Rectal smooth muscle tissue (tissue), 1 donor: Measurements from ENCODE around the gene ZSCAN5A.
"Not testable (repeated sequence)": the region's sequence is repeated elsewhere in the genome, so short reads cannot be mapped to it uniquely, and the experiment has no call there.

ENCODE experiments used
- H3K27ac ChIP-seq: one replicate; pipeline ENCODE4 v1.7.0; 2013; ENCODE audit warnings: low read depth, low read length, inconsistent platforms
- H3K27me3 ChIP-seq: one replicate; pipeline ENCODE4 v1.7.0; 2013; ENCODE audit warnings: low read length; ENCODE audit not compliant: control insufficient read depth, insufficient read depth
- H3K36me3 ChIP-seq: one replicate; pipeline ENCODE4 v1.7.0; 2013; ENCODE audit warnings: low read length; ENCODE audit not compliant: control insufficient read depth, insufficient read depth
- H3K4me1 ChIP-seq: one replicate; pipeline ENCODE4 v1.7.0; 2013; ENCODE audit warnings: low read length; ENCODE audit not compliant: control insufficient read depth, insufficient read depth
- H3K4me3 ChIP-seq: one replicate; pipeline ENCODE4 v1.7.0; 2013; ENCODE audit warnings: low read length
- H3K9ac ChIP-seq: one replicate; pipeline ENCODE4 v1.7.0; 2013; ENCODE audit warnings: low read length

ZSCAN5A gene

DNA sequence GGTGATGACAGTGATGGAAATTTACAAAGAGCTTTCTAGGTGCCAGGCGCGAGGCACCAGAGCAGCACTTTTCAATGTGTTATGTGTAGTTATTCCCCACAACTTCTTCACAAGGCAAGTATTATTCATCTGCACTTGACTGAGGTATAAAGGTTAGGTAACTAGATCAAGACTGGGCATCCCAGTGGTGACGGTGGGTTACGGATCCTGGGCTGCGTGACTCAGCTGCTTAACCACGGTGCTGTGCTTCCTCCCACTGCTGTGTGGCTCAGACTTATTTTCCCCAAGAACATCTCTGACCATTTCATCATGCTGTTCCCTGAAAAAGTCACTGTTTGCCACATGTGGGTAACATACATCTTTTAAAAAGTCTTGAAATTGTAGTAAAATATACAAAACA is 22.8 kb downstream of the ZSCAN5A start:
- Histone ChIP-seq H3K4me3 (no peak overlapping the region), H3K4me1 (no peaks in the 10 kb centered on the region), H3K27ac (no peak overlapping the region), H3K36me3 (no peaks in the 10 kb centered on the region), H3K27me3 (no peaks in the 10 kb centered on the region), H3K9ac (no peak overlapping the region)

DNA sequence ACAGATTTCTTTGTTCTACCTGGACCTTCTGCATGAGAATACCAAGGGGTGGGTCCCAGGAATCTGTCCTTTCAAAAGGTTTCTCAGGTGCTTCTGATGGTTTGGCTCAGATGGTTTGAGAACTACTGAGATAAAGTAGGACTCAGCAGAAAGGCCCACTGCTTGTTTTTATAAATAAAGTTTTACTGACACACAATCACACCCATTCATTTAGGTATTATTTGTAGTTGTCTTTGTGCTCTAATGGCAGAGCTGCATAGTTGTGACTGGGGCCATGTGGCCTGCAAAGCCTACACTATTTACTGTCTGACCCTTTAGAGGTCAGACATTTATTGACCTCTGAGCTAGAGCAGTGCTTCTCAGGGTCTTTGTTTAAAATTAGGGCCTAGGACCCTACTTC is 24.5 kb downstream of the ZSCAN5A start:
- Histone ChIP-seq H3K9ac (no peak overlapping the region), H3K4me3 (no peak overlapping the region), H3K36me3 (no peaks in the 10 kb centered on the region), H3K27me3 (no peaks in the 10 kb centered on the region), H3K27ac (no peak overlapping the region), H3K4me1 (no peaks in the 10 kb centered on the region)

DNA sequence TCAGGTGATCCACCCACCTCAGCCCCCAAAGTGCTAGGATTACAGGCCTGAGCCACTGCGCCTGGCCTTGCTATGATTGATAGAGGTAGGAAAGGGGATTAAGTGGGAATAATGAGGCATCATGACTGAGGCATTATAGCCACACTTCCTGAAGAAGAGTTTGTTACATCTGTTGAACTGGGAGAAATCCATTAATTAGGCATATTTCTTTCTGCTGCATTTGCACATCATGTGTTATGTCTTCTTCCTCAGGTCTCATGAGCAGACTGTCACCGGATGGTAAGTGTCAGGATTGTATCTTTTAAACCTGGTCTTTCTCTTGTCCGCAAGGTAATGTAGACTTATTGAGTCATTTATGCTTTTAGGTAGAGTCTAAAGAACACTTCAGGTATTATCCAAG is 29.9 kb downstream of the ZSCAN5A start:
- Histone ChIP-seq H3K27ac (no peak overlapping the region), H3K4me1 (no peaks in the 10 kb centered on the region), H3K36me3 (no peaks in the 10 kb centered on the region), H3K4me3 (no peak overlapping the region), H3K27me3 (no peaks in the 10 kb centered on the region), H3K9ac (no peak overlapping the region)

DNA sequence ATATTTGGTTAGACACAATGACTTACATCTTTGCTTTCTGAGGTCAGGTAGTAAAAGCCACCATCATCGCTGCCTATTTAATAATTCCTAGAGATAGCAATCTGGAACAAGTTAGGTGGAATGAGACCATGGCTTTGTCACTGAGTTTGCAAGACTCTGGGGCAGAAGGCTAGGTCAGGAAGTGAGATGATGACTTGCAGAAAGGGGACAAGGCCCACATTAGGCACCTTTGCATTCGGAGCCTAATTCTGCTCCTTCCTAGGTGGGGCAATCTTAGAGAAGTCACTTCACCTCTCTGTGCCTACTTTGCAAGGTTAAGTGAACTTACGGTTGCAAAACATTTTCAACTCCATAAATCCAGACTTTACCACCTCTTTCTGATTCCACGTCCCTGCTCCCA is 31.8 kb downstream of the ZSCAN5A start:
- Histone ChIP-seq H3K9ac (no peak overlapping the region), H3K27me3 (no peaks in the 10 kb centered on the region), H3K36me3 (no peaks in the 10 kb centered on the region), H3K4me1 (no peaks in the 10 kb centered on the region), H3K4me3 (no peak overlapping the region), H3K27ac (no peak overlapping the region)

DNA sequence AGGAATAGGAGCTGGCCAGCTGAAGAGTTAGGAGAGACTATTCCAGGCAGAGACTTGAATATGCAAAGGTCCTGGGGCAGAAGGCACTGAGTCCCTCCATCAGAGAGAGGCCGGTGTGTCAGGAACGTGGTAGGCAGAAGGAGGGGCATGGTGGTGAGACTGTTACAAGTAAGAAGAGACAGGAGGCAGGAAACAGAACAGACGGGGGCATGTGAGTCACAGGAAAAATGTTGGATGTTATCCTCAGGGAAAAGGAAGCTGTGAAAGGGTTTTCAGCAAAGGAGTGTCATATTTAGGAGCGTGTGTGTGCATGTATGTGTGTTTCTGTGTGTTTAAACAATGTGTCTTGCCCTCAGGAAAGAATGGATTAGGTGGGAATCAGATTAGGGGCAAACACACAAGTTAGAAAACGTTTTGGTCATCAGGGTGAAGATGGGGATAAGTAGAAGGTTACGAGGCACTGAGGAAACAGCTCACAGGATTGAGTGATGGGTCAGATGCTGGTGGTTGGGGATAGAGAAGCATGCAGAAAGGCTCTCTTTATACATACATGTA is 41.0 kb downstream of the ZSCAN5A start:
- Histone ChIP-seq H3K4me1 (no peaks in the 10 kb centered on the region), H3K27me3 (no peaks in the 10 kb centered on the region), H3K9ac (no peak overlapping the region), H3K36me3 (no peaks in the 10 kb centered on the region), H3K27ac (no peak overlapping the region), H3K4me3 (no peak overlapping the region)

DNA sequence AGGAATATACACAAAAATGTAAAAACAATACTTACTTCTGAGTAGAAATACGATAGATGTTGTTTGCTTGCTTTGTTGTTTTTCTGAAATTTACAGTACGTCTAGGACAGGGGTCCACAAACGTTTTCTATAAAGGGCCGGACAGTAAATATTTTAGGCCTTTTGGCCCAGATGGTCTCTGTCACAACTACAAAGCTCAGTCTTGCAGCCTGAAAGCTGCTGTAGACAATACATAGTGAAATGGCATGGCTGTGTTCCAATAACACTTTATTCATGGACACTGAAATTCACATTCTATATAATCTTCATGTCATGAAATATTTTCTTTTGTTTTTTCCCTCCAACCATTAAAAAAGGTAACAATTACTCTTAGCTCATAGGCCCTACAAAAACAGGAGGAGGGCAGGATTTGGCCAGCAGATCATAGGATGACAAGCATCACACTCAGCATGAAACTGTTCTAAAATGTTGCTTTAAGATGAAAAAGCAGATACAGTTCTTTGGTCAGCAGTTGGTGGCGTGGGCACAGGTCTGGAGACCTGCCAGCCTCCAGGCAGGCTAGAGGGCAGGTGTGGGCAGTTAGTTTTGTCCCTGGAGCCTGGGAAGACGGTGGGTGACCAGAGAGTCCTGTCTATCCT is 42.4 kb downstream of the ZSCAN5A start, which contains the start of gene EDDM13:
Gene EDDM13 (plus strand): TSS at position 588 of the 638 bp plus-strand sequence. CDS start 87 bp downstream, outside the sequence.
- Histone ChIP-seq H3K9ac (no peak within 1 kb of the TSS), H3K4me3 (no peak within 1 kb of the TSS), H3K27ac (no peak within 1 kb of the TSS), H3K27me3 (no peaks in the 10 kb centered on the region), H3K36me3 (no peaks in the 10 kb centered on the region), H3K4me1 (no peaks in the 10 kb centered on the region)

DNA sequence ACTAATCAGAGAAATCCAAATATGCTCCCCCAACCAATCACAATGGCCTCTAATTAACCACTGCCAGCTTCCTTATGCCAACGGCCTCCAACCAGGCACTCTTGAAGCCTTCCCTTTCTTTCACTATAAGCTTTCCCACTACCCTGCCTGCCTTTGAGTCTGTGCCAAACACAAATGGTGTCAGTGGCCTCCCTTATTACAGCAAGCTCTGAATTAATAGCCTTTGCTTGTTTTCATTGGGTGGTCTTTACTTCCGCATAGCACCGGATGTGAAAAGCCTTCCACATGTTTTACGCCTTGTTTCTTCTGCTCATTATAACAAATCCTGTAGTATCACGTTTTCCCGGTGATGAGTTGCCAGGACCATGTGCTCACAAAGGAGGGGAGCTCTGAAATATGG is 43.5 kb downstream of the ZSCAN5A start:
- H3K27me3 ChIP-seq = no peaks in the 10 kb centered on the region
- no peak overlapping the region for H3K9ac ChIP-seq
- H3K36me3 ChIP-seq = no peaks in the 10 kb centered on the region
- no peak overlapping the region for H3K4me3 ChIP-seq
- H3K4me1 ChIP-seq = no peaks in the 10 kb centered on the region
- no peak overlapping the region for H3K27ac ChIP-seq

DNA sequence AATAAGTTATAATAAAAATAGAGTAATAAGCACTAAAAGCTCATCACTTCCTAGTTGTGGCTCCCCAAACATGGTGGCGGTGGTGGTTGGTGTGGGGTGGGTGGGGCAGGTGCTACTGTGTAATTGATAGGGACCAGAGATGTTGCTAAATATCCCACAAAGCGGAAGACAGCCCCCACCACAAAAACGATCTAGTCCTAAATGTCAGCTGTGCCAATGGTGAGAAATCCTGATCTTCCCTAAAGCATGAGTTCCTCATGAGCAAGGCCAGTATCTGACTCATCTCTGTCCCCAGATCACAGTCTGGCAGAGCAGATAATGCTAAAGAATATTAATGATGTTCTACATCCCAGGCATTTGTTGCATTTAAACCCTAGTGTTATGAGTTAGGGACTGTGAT is 44.0 kb downstream of the ZSCAN5A start:
- Histone ChIP-seq H3K27me3 (no peaks in the 10 kb centered on the region), H3K9ac (no peak overlapping the region), H3K27ac (no peak overlapping the region), H3K4me1 (no peaks in the 10 kb centered on the region), H3K36me3 (no peaks in the 10 kb centered on the region), H3K4me3 (no peak overlapping the region)

DNA sequence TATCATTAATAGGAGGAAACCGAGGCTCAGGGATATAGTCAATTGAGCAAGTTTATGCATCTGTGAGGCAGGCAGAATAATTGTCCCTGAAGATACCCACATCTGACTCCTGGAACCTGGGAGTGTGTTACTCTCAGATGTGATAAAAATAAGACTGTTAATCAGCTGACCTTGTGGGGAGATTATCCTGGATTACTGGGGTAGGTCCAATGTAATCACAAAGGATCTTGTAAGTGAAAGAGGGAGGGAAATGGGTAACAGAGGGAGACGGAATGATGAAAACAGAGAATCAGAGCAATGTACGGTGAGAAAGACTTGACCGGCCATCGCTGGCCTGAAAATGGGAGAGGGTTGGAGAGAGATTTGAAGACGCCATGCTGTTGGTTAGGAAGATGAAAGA is 45.3 kb downstream of the ZSCAN5A start:
- Histone ChIP-seq H3K4me3 (no peak overlapping the region), H3K27ac (no peak overlapping the region)

DNA sequence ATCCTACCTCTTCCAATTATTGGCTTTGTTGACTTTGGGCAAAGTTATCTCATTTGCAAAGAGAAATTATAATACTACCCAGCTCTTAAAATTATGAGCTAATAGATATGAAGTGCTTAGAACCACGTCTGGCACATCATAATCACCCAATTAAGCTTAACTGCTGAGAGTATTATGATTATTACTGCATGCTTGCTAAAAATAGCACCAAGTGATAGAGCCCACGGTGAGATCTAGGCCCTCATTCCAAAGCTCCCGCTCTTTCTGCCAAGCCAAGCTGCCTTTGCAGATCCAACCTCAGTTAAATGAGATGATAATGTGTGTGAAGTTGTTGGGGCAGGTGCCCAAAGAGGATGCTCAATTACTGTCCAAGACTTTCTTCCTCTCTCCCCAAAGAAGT is 48.6 kb downstream of the ZSCAN5A start:
- no peaks in the 10 kb centered on the region for H3K27me3 ChIP-seq
- H3K27ac ChIP-seq = no peak overlapping the region
- no peaks in the 10 kb centered on the region for H3K4me1 ChIP-seq
- no peak overlapping the region for H3K4me3 ChIP-seq
- no peak overlapping the region for H3K9ac ChIP-seq
- no peaks in the 10 kb centered on the region for H3K36me3 ChIP-seq

More for the DNA sequence above, 45.3 kb downstream of the ZSCAN5A start:
- H3K27me3 ChIP-seq = no peaks in the 10 kb centered on the region
- H3K4me1 ChIP-seq = no peaks in the 10 kb centered on the region
- no peak overlapping the region for H3K9ac ChIP-seq
- no peaks in the 10 kb centered on the region for H3K36me3 ChIP-seq

DNA sequence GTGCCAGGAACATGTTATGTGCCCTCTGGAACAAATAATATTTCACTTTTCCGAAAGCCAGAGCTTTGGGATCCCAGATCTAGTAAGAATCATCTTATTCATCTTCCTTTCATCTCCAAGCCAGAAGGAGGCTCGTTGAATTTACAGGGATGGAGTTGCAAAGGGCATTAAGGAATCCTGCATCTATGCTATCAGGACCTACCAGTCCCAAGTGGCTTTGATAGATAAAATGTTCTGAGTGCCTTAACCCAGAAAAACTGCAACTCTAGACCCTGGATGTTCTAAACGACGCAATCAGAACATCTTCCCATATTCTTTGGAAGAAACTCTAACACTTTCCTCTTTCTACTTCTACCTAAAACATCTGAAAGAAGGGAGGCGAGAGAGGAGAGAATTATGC is 51.3 kb downstream of the ZSCAN5A start:
- H3K4me1 ChIP-seq = no peaks in the 10 kb centered on the region
- no peak overlapping the region for H3K9ac ChIP-seq
- no peaks in the 10 kb centered on the region for H3K36me3 ChIP-seq
- no peak overlapping the region for H3K4me3 ChIP-seq
- no peaks in the 10 kb centered on the region for H3K27me3 ChIP-seq
- H3K27ac ChIP-seq = no peak overlapping the region

DNA sequence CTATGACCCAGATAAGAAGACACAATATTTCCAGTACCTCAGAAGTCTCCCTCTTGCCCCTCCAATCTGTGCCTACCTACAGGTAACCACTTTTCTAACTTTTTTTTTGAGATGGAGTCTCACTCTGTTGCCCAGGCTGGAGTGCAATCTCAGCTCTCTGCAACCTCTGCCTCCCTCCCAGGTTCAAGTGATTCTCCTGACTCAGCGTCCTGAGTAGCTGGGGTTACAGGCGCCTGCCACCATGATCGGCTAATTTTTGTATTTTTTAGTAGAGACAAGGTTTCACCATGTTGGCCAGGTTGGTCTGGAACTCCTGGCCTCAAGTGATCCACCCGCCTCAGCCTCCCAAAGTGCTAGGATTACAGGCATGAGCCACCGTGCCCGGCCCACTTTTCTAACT is 52.7 kb downstream of the ZSCAN5A start:
- H3K36me3 ChIP-seq, H3K27me3 ChIP-seq: not testable (repeated sequence)

DNA sequence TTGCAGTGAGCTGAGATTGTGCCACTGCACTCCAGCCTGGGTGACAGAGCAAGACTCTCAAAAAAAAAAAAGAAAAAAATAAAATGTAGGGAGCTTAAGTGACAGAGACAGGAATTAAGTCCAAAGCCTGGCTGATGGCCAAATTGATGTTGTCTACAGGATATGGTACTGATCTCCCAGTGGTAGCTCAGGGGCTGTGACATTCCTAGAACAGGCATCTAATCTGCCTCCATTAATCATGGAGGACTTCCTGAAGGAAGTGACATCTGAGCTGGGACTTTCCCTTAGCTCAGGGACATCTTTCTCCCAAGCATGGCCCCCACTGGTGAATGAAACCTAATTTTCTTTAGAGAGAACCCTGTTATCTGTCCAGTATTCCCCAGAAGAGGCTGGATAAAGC is 53.5 kb downstream of the ZSCAN5A start:
- Histone ChIP-seq H3K4me3 (no peak overlapping the region), H3K27ac (no peak overlapping the region), H3K36me3 (no peaks in the 10 kb centered on the region), H3K4me1 (no peaks in the 10 kb centered on the region), H3K27me3 (no peaks in the 10 kb centered on the region), H3K9ac (no peak overlapping the region)

More for the DNA sequence above, 52.7 kb downstream of the ZSCAN5A start:
- H3K4me3 ChIP-seq, H3K4me1 ChIP-seq, H3K27ac ChIP-seq, H3K9ac ChIP-seq: not testable (repeated sequence)
